ENCODE results near the gene RDM1. TPM values are rescaled to one million over a fixed set of nuclear protein-coding genes. Genes with fewer than 3 reads are reported as not detected.

The RDM1 gene
- total RNA-seq = 1 to 10 TPM; 3.2 to 3.9 TPM

- ChIA-PET CTCF (interaction anchor here (0.8 kb wide), 1 partner anchor 219 kb away, joined by 3 read pairs; no protein-coding TSS in a partner anchor), POLR2A (interaction anchor here (0.7 to 1.3 kb wide), 3 partner anchors 9 to 60 kb away, joined by 3 to 12 read pairs (median 3); partner anchors contain the start of gene CCL5)
These were observed at the start of gene RDM1 for GRCh38 chr17:35930211-35931065. RDM1 (minus strand) TSS chr17:35930773; CDS start chr17:35930727, 46 bp downstream.

GRCh38 chr17:35978346-35978745, 47.8 kb upstream of the RDM1 start:
- ChIA-PET POLR2A (no interaction called here), CTCF (interaction anchor here (0.5 to 7.4 kb wide), 5 partner anchors 8 to 171 kb away, joined by 3 to 43 read pairs (median 4); no protein-coding TSS in a partner anchor)

GRCh38 chr17:35977509-35977908, 46.9 kb upstream of the RDM1 start:
- CTCF ChIA-PET = interaction anchor here (0.6 to 7.4 kb wide), 5 partner anchors 8 to 172 kb away, joined by 4 to 43 read pairs (median 7); no protein-coding TSS in a partner anchor
- POLR2A ChIA-PET = no interaction called here

- ChIA-PET CTCF (interaction anchor here (1.2 to 7.4 kb wide), 4 partner anchors 97 to 176 kb away, joined by 3 to 43 read pairs (median 5); no protein-coding TSS in a partner anchor), POLR2A (interaction anchor here (0.6 kb wide), 2 partner anchors 17 to 94 kb away, joined by 3 to 4 read pairs; partner anchors contain the start of gene CCL5)
These were observed 43.0 kb upstream of the RDM1 start for GRCh38 chr17:35973333-35974260.

- ChIA-PET POLR2A (interaction anchor here (0.6 kb wide), 1 partner anchor 93 kb away, joined by 3 read pairs; the partner anchor contains the start of gene CCL5), CTCF (interaction anchor here (1.2 to 7.4 kb wide), 4 partner anchors 98 to 177 kb away, joined by 3 to 43 read pairs (median 5); no protein-coding TSS in a partner anchor)
These were observed 42.4 kb upstream of the RDM1 start for GRCh38 chr17:35972945-35973332.

- POLR2A ChIA-PET = no interaction called here
These were observed 42.0 kb upstream of the RDM1 start for GRCh38 chr17:35972535-35972934.

GRCh38 chr17:35972066-35972465, 41.5 kb upstream of the RDM1 start:
- CTCF ChIA-PET = interaction anchor here (7.4 kb wide), 1 partner anchor 178 kb away, joined by 43 read pairs; no protein-coding TSS in a partner anchor
- POLR2A ChIA-PET = no interaction called here

More at GRCh38 chr17:35972535-35972934, 42.0 kb upstream of the RDM1 start:
- CTCF ChIA-PET = interaction anchor here (7.4 kb wide), 1 partner anchor 177 kb away, joined by 43 read pairs; no protein-coding TSS in a partner anchor

GRCh38 chr17:35969558-35970380, 39.2 kb upstream of the RDM1 start:
- CTCF ChIA-PET = interaction anchor here (0.6 to 2.1 kb wide), 28 partner anchors 9 to 637 kb away, joined by 3 to 20 read pairs (median 4); partner anchors contain the start of genes CCL3L1 and CCL3L3
- POLR2A ChIA-PET = interaction anchor here (1.0 kb wide), 1 partner anchor 120 kb away, joined by 3 read pairs; the partner anchor contains the start of gene CCL3

GRCh38 chr17:35968520-35969054, 38.0 kb upstream of the RDM1 start:
- POLR2A ChIA-PET = no interaction called here
- CTCF ChIA-PET = interaction anchor here (0.7 to 2.1 kb wide), 9 partner anchors 9 to 181 kb away, joined by 3 to 20 read pairs (median 5); no protein-coding TSS in a partner anchor

GRCh38 chr17:35965272-35965671, 34.7 kb upstream of the RDM1 start:
- CTCF ChIA-PET = interaction anchor here (0.7 kb wide), 1 partner anchor 138 kb away, joined by 4 read pairs; no protein-coding TSS in a partner anchor
- POLR2A ChIA-PET = no interaction called here

GRCh38 chr17:35963663-35964062, 33.1 kb upstream of the RDM1 start:
- CTCF ChIA-PET = no interaction called here

GRCh38 chr17:35953720-35954119, 23.1 kb upstream of the RDM1 start:
- ChIA-PET POLR2A (no interaction called here), CTCF (no interaction called here)

More at GRCh38 chr17:35963663-35964062, 33.1 kb upstream of the RDM1 start:
- POLR2A ChIA-PET = interaction anchor here (0.6 kb wide), 1 partner anchor 43 kb away, joined by 3 read pairs; no protein-coding TSS in a partner anchor

GRCh38 chr17:35949401-35949800, 18.8 kb upstream of the RDM1 start:
- CTCF ChIA-PET = interaction anchor here (1.0 to 2.4 kb wide), 2 partner anchors 27 to 100 kb away, joined by 6 read pairs; no protein-coding TSS in a partner anchor
- POLR2A ChIA-PET = interaction anchor here (0.7 kb wide), 1 partner anchor 200 kb away, joined by 6 read pairs; no protein-coding TSS in a partner anchor

- CTCF ChIA-PET = interaction anchor here (0.7 to 2.4 kb wide), 6 partner anchors 13 to 142 kb away, joined by 3 to 6 read pairs (median 4); partner anchors contain the start of gene CCL3
- POLR2A ChIA-PET = no interaction called here
These were observed 17.5 kb upstream of the RDM1 start for GRCh38 chr17:35948092-35948491.

- ChIA-PET CTCF (interaction anchor here (0.6 to 1.7 kb wide), 8 partner anchors 11 to 143 kb away, joined by 3 to 6 read pairs (median 4); partner anchors contain the start of gene CCL3), POLR2A (no interaction called here)
These were observed 16.6 kb upstream of the RDM1 start for GRCh38 chr17:35947156-35947585.

GRCh38 chr17:35944151-35944550, 13.6 kb upstream of the RDM1 start:
- POLR2A ChIA-PET = no interaction called here

GRCh38 chr17:35943537-35943936, 13.0 kb upstream of the RDM1 start, which contains the start of gene LYZL6:
LYZL6 (minus strand) TSS chr17:35943713; CDS start chr17:35939356, 4,357 bp downstream.
- ChIA-PET POLR2A (no interaction called here), CTCF (interaction anchor here (0.6 kb wide), 1 partner anchor 138 kb away, joined by 3 read pairs; no protein-coding TSS in a partner anchor)

More at GRCh38 chr17:35944151-35944550, 13.6 kb upstream of the RDM1 start:
- CTCF ChIA-PET = interaction anchor here (0.6 to 0.8 kb wide), 2 partner anchors 54 to 139 kb away, joined by 3 read pairs; no protein-coding TSS in a partner anchor

Data from activated CD8-positive, alpha-beta memory T cell treated with anti-CD3 and anti-CD28 coated beads for 36 hours (primary cell).